Loucy (cell line): ENCODE data around the gene AMOTL2.

ENCODE experiments used
- H2AFZ ChIP-seq: fragments of 200-600 bp; sonication (generic); 2 replicates; pipeline ENCODE4 v1.6.0; 2016; ENCODE audit warnings: antibody characterized with exemption, mild to moderate bottlenecking, low read length, moderate library complexity
- H3F3A ChIP-seq: fragments of 200-600 bp; 2 replicates; pipeline ENCODE4 v1.6.0; 2016; ENCODE audit warnings: antibody characterized with exemption, low read depth, mild to moderate bottlenecking
- H3K27me3 ChIP-seq: fragments of 200-600 bp; sonication (generic); 2 replicates; pipeline ENCODE4 v1.6.1; 2014; ENCODE audit warnings: low read length, mild to moderate bottlenecking; ENCODE audit not compliant: insufficient read depth, poor library complexity, severe bottlenecking
- H3K36me3 ChIP-seq: fragments of 200-600 bp; sonication (generic); 2 replicates; pipeline ENCODE4 v1.6.1; 2016; ENCODE audit warnings: low read length; ENCODE audit not compliant: insufficient read depth
- H3K4me1 ChIP-seq: fragments of 200-600 bp; sonication (generic); 2 replicates; pipeline ENCODE4 v1.5.1; 2014; ENCODE audit warnings: low read length, mild to moderate bottlenecking; ENCODE audit not compliant: insufficient read depth, poor library complexity, severe bottlenecking
- H3K4me2 ChIP-seq: fragments of 200-600 bp; sonication (generic); 2 replicates; pipeline ENCODE4 v1.6.0; 2014; ENCODE audit warnings: antibody characterized with exemption, low read length, low read depth, mild to moderate bottlenecking; ENCODE audit not compliant: poor library complexity, severe bottlenecking
- H3K4me3 ChIP-seq: fragments of 200-600 bp; sonication (generic); 2 replicates; pipeline ENCODE4 v1.5.1; 2014; ENCODE audit warnings: low read length, mild to moderate bottlenecking, mixed read lengths; ENCODE audit not compliant: poor library complexity, severe bottlenecking
- H3K79me2 ChIP-seq: fragments of 200-600 bp; sonication (generic); 2 replicates; pipeline ENCODE4 v1.6.1; 2014; ENCODE audit warnings: low read length; ENCODE audit not compliant: insufficient read depth
- H3K9ac ChIP-seq: fragments of 200-600 bp; sonication (generic); 2 replicates; pipeline ENCODE4 v1.6.0; 2014; ENCODE audit warnings: mild to moderate bottlenecking, low read depth, low read length, moderate library complexity; ENCODE audit not compliant: poor library complexity, severe bottlenecking
- H3K9me2 ChIP-seq: fragments of 200-600 bp; sonication (generic); replicated peaks from 2 replicates; pipeline ENCODE4 v1.6.1; 2016; ENCODE audit warnings: low read depth, low read length, mixed read lengths
- H3K9me3 ChIP-seq: fragments of 200-600 bp; sonication (generic); 2 replicates; pipeline ENCODE4 v1.6.1; 2014; ENCODE audit warnings: mild to moderate bottlenecking, antibody characterized with exemption, low read length, low read depth; ENCODE audit not compliant: insufficient read depth
- H4K20me1 ChIP-seq: fragments of 200-600 bp; sonication (generic); 2 replicates; pipeline ENCODE4 v1.6.0; 2014; ENCODE audit warnings: antibody characterized with exemption, low read length, mild to moderate bottlenecking; ENCODE audit not compliant: insufficient read depth, poor library complexity, severe bottlenecking
- CTCF ChIP-seq: fragments of 200-600 bp; sonication (generic); conservative IDR thresholded peaks from 2 replicates; pipeline ENCODE4 v1.5.1; 2014; ENCODE audit warnings: mild to moderate bottlenecking, antibody characterized with exemption, low read length
- EZH2phosphoT487 ChIP-seq: fragments of 200-600 bp; IDR thresholded peaks from 2 replicates; pipeline ENCODE4 v1.6.1; 2018; ENCODE audit warnings: antibody characterized with exemption, mild to moderate bottlenecking, moderate library complexity, borderline replicate concordance

AMOTL2 gene

DNA sequence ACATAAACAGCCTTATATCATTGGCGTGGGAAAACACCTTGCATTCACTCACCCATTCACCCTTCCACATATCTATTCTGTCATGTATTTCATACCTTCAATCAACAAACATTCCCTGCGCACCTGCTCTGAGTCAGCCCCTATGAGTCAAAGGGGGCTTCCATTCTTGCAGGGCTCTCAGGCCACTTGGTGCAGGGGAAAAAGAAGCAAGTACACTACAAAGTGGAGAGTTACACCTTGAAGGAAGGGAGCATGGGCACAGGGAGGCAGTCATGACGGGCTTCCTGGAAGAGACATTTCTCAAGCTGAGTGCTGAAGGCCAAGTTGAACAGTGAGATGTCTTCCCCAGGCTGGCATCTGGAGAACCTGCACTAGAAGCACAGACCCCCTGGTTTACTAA lies 4.6 kb upstream of the AMOTL2 start:
- Histone ChIP-seq H3K4me1 (peaks cover 6% of the 10 kb centered on the region), H3K4me3 (no peak overlapping the region), H2AFZ (no peak overlapping the region), H3K36me3 (no peaks in the 10 kb centered on the region), H3K4me2 (no peak overlapping the region), H3K9me2 (no peaks in the 10 kb centered on the region), H3K9me3 (no peaks in the 10 kb centered on the region), H3K27me3 (peaks cover 18% of the 10 kb centered on the region), H4K20me1 (no peaks in the 10 kb centered on the region), H3K79me2 (no peaks in the 10 kb centered on the region), H3K9ac (no peak overlapping the region), H3F3A (no peaks in the 10 kb centered on the region)
- TF ChIP-seq EZH2phosphoT487, result no peak
- TF ChIP-seq CTCF, result no peak

DNA sequence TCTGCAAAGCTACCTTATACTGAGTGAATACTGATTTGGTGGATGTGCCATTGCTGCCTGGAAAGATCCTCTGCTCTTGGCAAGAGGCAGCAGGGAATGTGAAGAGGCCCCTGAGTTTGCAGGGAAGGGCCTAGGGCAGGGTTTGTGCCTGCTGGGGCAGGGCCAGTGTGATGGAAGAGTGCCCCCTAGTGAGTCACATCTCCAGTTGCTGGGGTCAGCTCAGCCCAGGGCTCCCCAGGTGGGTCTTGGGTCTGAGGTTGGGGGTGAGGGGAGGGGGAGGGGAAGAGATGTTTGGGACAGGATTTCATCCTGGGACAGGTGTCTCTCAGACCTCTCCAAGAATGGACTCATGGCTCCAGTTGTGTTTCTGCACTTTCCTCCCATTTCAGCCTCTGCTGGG lies 4.1 kb upstream of the AMOTL2 start:
- Histone ChIP-seq H3K9ac (no peak overlapping the region), H3K36me3 (no peaks in the 10 kb centered on the region), H2AFZ (no peak overlapping the region), H3K4me1 (peaks cover 9% of the 10 kb centered on the region), H4K20me1 (no peaks in the 10 kb centered on the region), H3K4me2 (no peak overlapping the region), H3K9me3 (no peaks in the 10 kb centered on the region), H3K27me3 (peaks cover 23% of the 10 kb centered on the region), H3K9me2 (no peaks in the 10 kb centered on the region), H3K4me3 (no peak overlapping the region), H3F3A (no peaks in the 10 kb centered on the region), H3K79me2 (no peaks in the 10 kb centered on the region)
- TF ChIP-seq EZH2phosphoT487 (no peak), CTCF (peak; percentile 82)

DNA sequence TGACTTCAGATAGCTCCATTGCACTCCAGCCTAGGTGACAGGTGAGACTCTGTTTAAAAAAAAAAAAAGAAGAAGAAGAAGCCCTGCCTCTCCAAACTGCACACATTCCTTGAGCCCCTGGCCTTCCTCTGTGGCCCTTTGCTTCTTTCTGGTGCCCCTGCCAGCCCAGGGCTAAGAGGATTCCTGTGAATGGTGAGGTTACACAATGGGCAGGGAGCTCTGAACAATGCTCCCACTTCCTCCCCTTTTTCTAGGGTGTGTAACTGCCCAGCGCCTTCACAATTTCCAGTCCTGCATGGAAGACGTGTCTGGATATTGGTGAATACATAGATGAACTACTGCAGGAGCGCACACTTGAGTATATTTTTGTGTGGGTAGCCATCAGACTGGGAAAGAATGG lies 3.6 kb upstream of the AMOTL2 start:
- Histone ChIP-seq H3K4me1 (peaks cover 9% of the 10 kb centered on the region), H3K9me2 (no peaks in the 10 kb centered on the region), H3K9me3 (no peaks in the 10 kb centered on the region), H3K79me2 (no peaks in the 10 kb centered on the region), H2AFZ (no peak overlapping the region), H3F3A (no peaks in the 10 kb centered on the region), H3K36me3 (no peaks in the 10 kb centered on the region), H3K27me3 (peaks cover 25% of the 10 kb centered on the region), H3K9ac (no peak overlapping the region), H3K4me3 (no peak overlapping the region), H3K4me2 (no peak overlapping the region), H4K20me1 (no peaks in the 10 kb centered on the region)
- TF ChIP-seq EZH2phosphoT487, result no peak
- no peak for TF ChIP-seq CTCF
